LNCaP clone FGC (cell line): ENCODE results near the gene PREPL.
"Not testable (repeated sequence)": the region's sequence is repeated elsewhere in the genome, so short reads cannot be mapped to it uniquely, and the experiment has no call there.

Experiments
- DNase-seq: peaks from one replicate; pipeline ENCODE4 v3.0.0-alpha.2; 2011; ENCODE audit warnings: low read depth
- H3K4me3 ChIP-seq: 2 replicates; pipeline ENCODE4 v1.5.1; 2011; ENCODE audit warnings: mild to moderate bottlenecking, low read depth, low read length, control low read depth
- TF ChIP-seq, protein P1 (sequence below): IDR thresholded peaks from 2 replicates; pipeline ENCODE4 v1.5.1; 2012; ENCODE audit warnings: mild to moderate bottlenecking; ENCODE audit not compliant: control insufficient read depth, insufficient read depth; ENCODE audit errors: extremely low read depth

PREPL gene

DNA sequence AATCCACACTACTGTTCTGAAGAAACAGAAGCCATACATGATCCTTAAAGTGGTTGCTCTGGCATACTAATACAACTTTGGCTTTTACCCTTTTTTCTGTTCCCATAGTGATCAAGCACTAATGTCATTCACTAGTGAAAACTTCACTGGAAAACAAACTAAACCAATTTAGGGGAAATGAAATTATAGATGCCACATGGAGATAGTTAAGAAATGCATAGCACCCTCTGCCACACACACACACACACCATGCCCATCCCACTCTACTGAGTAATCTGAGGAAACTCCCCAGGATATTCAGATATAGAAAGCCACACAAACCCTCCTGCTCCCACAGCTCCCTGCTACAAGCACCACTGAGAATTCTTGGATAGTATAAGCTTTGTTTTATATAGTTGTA, 46.9 kb downstream of the PREPL start:
- TF ChIP-seq, protein P1, sequence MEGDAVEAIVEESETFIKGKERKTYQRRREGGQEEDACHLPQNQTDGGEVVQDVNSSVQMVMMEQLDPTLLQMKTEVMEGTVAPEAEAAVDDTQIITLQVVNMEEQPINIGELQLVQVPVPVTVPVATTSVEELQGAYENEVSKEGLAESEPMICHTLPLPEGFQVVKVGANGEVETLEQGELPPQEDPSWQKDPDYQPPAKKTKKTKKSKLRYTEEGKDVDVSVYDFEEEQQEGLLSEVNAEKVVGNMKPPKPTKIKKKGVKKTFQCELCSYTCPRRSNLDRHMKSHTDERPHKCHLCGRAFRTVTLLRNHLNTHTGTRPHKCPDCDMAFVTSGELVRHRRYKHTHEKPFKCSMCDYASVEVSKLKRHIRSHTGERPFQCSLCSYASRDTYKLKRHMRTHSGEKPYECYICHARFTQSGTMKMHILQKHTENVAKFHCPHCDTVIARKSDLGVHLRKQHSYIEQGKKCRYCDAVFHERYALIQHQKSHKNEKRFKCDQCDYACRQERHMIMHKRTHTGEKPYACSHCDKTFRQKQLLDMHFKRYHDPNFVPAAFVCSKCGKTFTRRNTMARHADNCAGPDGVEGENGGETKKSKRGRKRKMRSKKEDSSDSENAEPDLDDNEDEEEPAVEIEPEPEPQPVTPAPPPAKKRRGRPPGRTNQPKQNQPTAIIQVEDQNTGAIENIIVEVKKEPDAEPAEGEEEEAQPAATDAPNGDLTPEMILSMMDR: no peak
- no peak overlapping the region for H3K4me3 ChIP-seq
- no peak for DNase-seq

GRCh38 chr2:44310287-44310686, 51.0 kb downstream of the PREPL start:
- TF ChIP-seq, protein P1: no peak
- H3K4me3 ChIP-seq: no peak overlapping the region
- no peak for DNase-seq

DNA sequence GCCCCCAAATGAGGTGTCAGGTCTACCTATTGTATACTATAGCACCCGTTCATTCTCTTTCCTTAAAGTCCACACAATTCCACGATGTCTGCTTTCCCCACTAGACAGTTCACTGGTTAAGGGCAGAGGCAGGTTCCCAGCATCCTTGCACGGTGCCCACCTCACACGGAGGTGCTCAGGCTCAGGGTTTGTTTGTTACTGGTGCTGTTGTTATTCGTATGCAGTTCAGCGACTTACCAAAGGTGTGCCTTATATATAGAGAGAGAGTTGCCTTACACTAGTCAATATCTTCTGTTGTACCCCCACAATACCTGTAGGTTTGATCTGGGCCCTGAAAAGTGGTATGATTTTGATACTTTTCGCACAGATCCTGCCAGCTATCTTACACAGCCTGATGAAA, 55.4 kb downstream of the PREPL start:
- TF ChIP-seq, protein P1: no peak
- H3K4me3 ChIP-seq: no peak overlapping the region
- DNase-seq: no peak

- H3K4me3 ChIP-seq: no peak overlapping the region
- TF ChIP-seq, protein P1: no peak
- DNase-seq: no peak
Measured at GRCh38 chr2:44304258-44304657, 57.0 kb downstream of the PREPL start.

DNA sequence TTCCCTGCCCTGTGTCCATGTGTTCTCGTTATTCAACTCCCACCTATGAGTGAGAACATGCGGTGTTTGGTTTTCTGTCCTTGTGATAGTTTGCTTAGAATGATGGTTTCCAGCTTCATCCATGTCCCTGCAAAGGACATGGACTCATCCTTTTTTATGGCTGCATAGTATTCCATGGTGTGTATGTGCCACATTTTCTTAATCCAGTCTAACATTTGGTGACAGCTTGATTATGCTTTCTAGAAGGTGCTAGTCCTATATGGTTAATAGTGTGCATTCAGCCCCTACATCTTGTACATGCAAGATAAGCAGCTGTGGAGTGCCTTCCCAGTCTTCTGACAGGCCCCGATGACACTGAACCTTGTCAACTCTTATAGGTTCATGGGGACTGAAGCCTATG, 57.5 kb downstream of the PREPL start:
- not testable (repeated sequence) for DNase-seq

DNA sequence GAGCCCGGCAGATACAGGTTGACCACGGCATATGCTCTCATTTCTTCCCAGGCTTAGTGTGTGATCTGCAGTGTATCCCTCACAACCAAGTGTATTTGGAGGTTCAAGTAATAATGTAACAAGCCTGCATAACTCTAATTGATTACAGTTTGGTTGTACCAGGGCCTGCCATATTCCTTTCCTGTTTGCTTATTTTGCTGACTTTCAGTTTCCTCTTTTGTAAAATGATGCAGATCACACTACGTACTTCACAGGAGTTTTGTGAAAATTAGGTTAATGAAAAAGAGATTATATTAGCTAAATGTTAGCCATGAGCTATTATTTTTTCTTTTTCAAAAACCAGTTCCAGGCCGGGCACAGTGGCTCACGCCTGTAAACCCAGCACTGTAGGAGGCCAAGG, 60.2 kb downstream of the PREPL start:
- no peak overlapping the region for H3K4me3 ChIP-seq
- no peak for DNase-seq
- TF ChIP-seq, protein P1: no peak

More for the DNA sequence above, 57.5 kb downstream of the PREPL start:
- H3K4me3 ChIP-seq: not testable (repeated sequence)

DNA sequence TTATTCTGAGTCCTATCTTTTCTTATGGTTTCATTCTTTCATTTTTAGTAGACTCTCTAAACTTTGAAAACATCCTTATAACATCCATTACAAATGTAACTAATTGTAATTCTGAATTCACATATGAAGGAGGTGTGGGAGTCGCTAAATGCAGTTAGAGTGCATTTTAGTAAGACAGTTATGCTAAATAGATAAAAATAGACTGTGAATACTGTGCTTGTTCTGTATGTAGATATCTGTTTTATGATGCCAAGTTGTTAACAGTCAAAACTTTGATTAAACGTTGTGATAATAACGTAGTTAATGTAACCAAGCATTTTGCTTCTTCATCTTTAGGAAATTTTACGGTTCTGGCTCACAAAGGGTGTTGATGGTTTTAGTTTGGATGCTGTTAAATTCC, 61.7 kb downstream of the PREPL start:
- no peak overlapping the region for H3K4me3 ChIP-seq
- DNase-seq: no peak
- TF ChIP-seq, protein P1: no peak

- TF ChIP-seq, protein P1: no peak
- no peak for DNase-seq
- H3K4me3 ChIP-seq: no peak overlapping the region
Measured at GRCh38 chr2:44297431-44297830, 63.9 kb downstream of the PREPL start.
